Smooth muscle cell (in vitro differentiated cells): ENCODE measurements around the gene SF3B5. TPM values are rescaled to one million over a fixed set of nuclear protein-coding genes. Genes with fewer than 3 reads are reported as not detected.

Experiments
- DNase-seq: peaks from one replicate; lab custom pipeline; 2025; ENCODE audit not compliant: unreplicated experiment; lab: John Stamatoyannopoulos, UW
- H2AFZ ChIP-seq: fragments of 200-600 bp; sonication (generic); 2 replicates; pipeline ENCODE4 v1.6.0; 2016; ENCODE audit warnings: antibody characterized with exemption, low read depth, mild to moderate bottlenecking
- H3F3A ChIP-seq: fragments of 200-600 bp; sonication (generic); 2 replicates; pipeline ENCODE4 v1.6.0; 2017; ENCODE audit warnings: antibody characterized with exemption, low read depth
- H3K27ac ChIP-seq: fragments of 200-600 bp; sonication (generic); 2 replicates; pipeline ENCODE4 v1.5.1; 2016; ENCODE audit warnings: low read depth, mild to moderate bottlenecking
- H3K27me3 ChIP-seq: fragments of 200-600 bp; sonication (generic); 2 replicates; pipeline ENCODE4 v1.6.1; 2016; ENCODE audit warnings: low read depth, mild to moderate bottlenecking
- H3K36me3 ChIP-seq: fragments of 200-600 bp; sonication (generic); 2 replicates; pipeline ENCODE4 v1.5.1; 2016; ENCODE audit warnings: low read depth
- H3K4me1 ChIP-seq: fragments of 200-600 bp; sonication (generic); 2 replicates; pipeline ENCODE4 v1.5.1; 2016; ENCODE audit warnings: low read depth
- H3K4me2 ChIP-seq: fragments of 200-600 bp; sonication (generic); 2 replicates; pipeline ENCODE4 v1.6.0; 2016; ENCODE audit warnings: mild to moderate bottlenecking
- H3K4me3 ChIP-seq: fragments of 200-600 bp; sonication (generic); 2 replicates; pipeline ENCODE4 v1.5.1; 2016; ENCODE audit warnings: mild to moderate bottlenecking
- H3K79me2 ChIP-seq: fragments of 200-600 bp; sonication (generic); 2 replicates; pipeline ENCODE4 v1.6.0; 2016; ENCODE audit warnings: low read depth, mild to moderate bottlenecking
- H3K9ac ChIP-seq: fragments of 200-600 bp; sonication (generic); 2 replicates; pipeline ENCODE4 v1.6.0; 2016; ENCODE audit warnings: low read depth
- H3K9me3 ChIP-seq: fragments of 200-600 bp; sonication (generic); replicated peaks from 2 replicates; pipeline ENCODE4 v1.5.1; 2016; ENCODE audit warnings: low read depth
- H4K20me1 ChIP-seq: fragments of 200-600 bp; sonication (generic); 2 replicates; pipeline ENCODE4 v1.6.0; 2016; ENCODE audit warnings: low read depth
- WGBS: methylation state at CpG from one replicate; pipeline ENCODE4 v1.1.7; 2016; ENCODE audit warnings: low lambda C conversion rate; 5-methylcytosine and 5-hydroxymethylcytosine counted together
- polyA plus RNA-seq: library from polyadenylated mRNA; unstranded; fragments of >200 nt; fragmentation: Nextera tagmentation; extraction: Ambion mirVana; gene quantifications from 2 replicates; pipeline ENCODE4 v1.2.1, GENCODE V29; 2016
- total RNA-seq: library from RNA; depleted of rRNA; stranded (reverse); fragments of >200 nt; gene quantifications from 2 replicates; pipeline ENCODE4 v1.2.3, GENCODE V29; 2014
- TF ChIP-seq, protein P1 (sequence below): fragments of 200-600 bp; sonication (generic); IDR thresholded peaks from 2 replicates; pipeline ENCODE4 v1.5.1; 2017; ENCODE audit warnings: borderline replicate concordance, mild to moderate bottlenecking, antibody characterized with exemption; ENCODE audit not compliant: insufficient read depth, poor library complexity, severe bottlenecking

The SF3B5 gene
- total and polyA plus RNA-seq, 2 experiments from 2014 or later: 156 to 189 TPM

- H3K36me3 ChIP-seq: no peaks in the 10 kb centered on the region
Observed at GRCh38 chr6:144123421-144123820, 28.0 kb upstream of the SF3B5 start.

DNA sequence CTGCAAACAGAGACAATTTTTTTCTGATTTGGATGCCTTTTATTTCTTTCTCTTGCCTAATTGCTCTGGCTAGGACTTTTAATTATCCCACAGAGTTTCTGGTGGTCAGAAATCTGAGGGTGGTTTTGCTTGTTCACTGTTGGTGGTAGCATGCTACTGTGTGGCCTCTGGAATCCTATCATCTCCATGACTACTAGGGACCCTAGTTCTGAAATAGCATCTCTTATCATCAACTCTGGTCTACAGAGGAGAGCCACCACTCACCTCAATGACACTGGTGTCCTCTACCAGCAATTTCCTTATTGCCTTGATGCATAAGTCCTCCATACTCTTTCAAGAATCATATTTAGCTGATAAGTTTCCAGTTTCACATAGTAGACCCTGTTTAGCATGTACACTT lies 27.5 kb upstream of the SF3B5 start:
- H3K9ac ChIP-seq: no peak overlapping the region
- no peaks in the 10 kb centered on the region for H4K20me1 ChIP-seq
- no peaks in the 10 kb centered on the region for H3K4me1 ChIP-seq
- no peaks in the 10 kb centered on the region for H3K9me3 ChIP-seq
- no peaks in the 10 kb centered on the region for H3K36me3 ChIP-seq
- H3F3A ChIP-seq: no peaks in the 10 kb centered on the region
- TF ChIP-seq, protein P1, sequence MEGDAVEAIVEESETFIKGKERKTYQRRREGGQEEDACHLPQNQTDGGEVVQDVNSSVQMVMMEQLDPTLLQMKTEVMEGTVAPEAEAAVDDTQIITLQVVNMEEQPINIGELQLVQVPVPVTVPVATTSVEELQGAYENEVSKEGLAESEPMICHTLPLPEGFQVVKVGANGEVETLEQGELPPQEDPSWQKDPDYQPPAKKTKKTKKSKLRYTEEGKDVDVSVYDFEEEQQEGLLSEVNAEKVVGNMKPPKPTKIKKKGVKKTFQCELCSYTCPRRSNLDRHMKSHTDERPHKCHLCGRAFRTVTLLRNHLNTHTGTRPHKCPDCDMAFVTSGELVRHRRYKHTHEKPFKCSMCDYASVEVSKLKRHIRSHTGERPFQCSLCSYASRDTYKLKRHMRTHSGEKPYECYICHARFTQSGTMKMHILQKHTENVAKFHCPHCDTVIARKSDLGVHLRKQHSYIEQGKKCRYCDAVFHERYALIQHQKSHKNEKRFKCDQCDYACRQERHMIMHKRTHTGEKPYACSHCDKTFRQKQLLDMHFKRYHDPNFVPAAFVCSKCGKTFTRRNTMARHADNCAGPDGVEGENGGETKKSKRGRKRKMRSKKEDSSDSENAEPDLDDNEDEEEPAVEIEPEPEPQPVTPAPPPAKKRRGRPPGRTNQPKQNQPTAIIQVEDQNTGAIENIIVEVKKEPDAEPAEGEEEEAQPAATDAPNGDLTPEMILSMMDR: no peak
- H3K79me2 ChIP-seq: no peaks in the 10 kb centered on the region
- H2AFZ ChIP-seq: no peak overlapping the region
- no peak overlapping the region for H3K4me3 ChIP-seq
- H3K4me2 ChIP-seq: no peak overlapping the region
- no peak for DNase-seq
- no peak overlapping the region for H3K27ac ChIP-seq
- H3K27me3 ChIP-seq: no peaks in the 10 kb centered on the region

More at GRCh38 chr6:144123421-144123820, 28.0 kb upstream of the SF3B5 start:
- no peaks in the 10 kb centered on the region for H4K20me1 ChIP-seq
- H3K4me2 ChIP-seq: no peak overlapping the region
- H3K9ac ChIP-seq: no peak overlapping the region
- no peak for DNase-seq
- no peaks in the 10 kb centered on the region for H3K27me3 ChIP-seq
- no peak overlapping the region for H3K4me3 ChIP-seq
- WGBS: 73% methylated on average over 2 of the region's 2 CpGs
- H3K9me3 ChIP-seq: no peaks in the 10 kb centered on the region
- no peak overlapping the region for H2AFZ ChIP-seq
- H3F3A ChIP-seq: no peaks in the 10 kb centered on the region
- H3K79me2 ChIP-seq: no peaks in the 10 kb centered on the region
- H3K4me1 ChIP-seq: no peaks in the 10 kb centered on the region
- no peak overlapping the region for H3K27ac ChIP-seq
- TF ChIP-seq, protein P1: no peak

DNA sequence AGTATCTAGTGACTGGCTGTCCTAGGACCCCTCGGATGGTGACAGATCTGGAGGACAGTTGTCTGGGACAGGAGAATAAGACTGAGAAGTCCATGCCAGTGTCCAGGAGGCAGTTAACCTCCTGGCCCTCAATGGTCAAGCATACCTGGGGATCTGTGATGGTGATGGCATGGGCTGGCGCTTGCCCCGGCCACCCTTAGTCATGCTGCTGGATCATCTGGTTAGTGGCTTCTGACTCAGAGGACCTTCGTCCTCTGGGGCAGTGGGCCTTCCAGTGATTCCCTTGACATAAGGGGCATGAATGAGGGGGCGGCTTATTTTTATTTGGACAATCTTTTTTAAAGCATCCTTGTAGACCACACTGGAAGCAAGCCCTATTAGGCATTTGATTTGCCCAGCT lies 24.0 kb upstream of the SF3B5 start:
- no peaks in the 10 kb centered on the region for H3K9me3 ChIP-seq
- TF ChIP-seq, protein P1: no peak
- H3K4me1 ChIP-seq: no peaks in the 10 kb centered on the region
- no peaks in the 10 kb centered on the region for H3F3A ChIP-seq
- H3K36me3 ChIP-seq: no peaks in the 10 kb centered on the region
- 89% methylated on average over 5 of the region's 5 CpGs for WGBS
- H4K20me1 ChIP-seq: no peaks in the 10 kb centered on the region
- no peak overlapping the region for H3K27ac ChIP-seq
- no peak overlapping the region for H3K4me2 ChIP-seq
- H2AFZ ChIP-seq: no peak overlapping the region
- no peaks in the 10 kb centered on the region for H3K27me3 ChIP-seq
- DNase-seq: no peak
- no peak overlapping the region for H3K4me3 ChIP-seq
- H3K79me2 ChIP-seq: no peaks in the 10 kb centered on the region
- H3K9ac ChIP-seq: no peak overlapping the region

- Histone ChIP-seq H3K27ac (no peak overlapping the region), H3K27me3 (no peaks in the 10 kb centered on the region), H3K4me1 (no peaks in the 10 kb centered on the region), H3K4me2 (no peak overlapping the region), H3K4me3 (no peak overlapping the region), H2AFZ (no peak overlapping the region), H3K9me3 (no peaks in the 10 kb centered on the region), H3K9ac (no peak overlapping the region), H3K79me2 (no peaks in the 10 kb centered on the region), H4K20me1 (no peaks in the 10 kb centered on the region), H3F3A (no peaks in the 10 kb centered on the region), H3K36me3 (no peaks in the 10 kb centered on the region)
- no peak for DNase-seq
- WGBS: 90% methylated on average over 3 of the region's 3 CpGs
- TF ChIP-seq, protein P1: no peak
Observed at GRCh38 chr6:144115219-144115618, 19.8 kb upstream of the SF3B5 start.
